ENCODE data around the gene FAM89B. TPM values are rescaled to one million over a fixed set of nuclear protein-coding genes. Genes with fewer than 3 reads are reported as not detected.
"Not testable (repeated sequence)": the region's sequence is repeated elsewhere in the genome, so short reads cannot be mapped to it uniquely, and the experiment has no call there.

Gene FAM89B
- total RNA-seq, 1 experiment from 2014 or later = 67.9 TPM

DNA sequence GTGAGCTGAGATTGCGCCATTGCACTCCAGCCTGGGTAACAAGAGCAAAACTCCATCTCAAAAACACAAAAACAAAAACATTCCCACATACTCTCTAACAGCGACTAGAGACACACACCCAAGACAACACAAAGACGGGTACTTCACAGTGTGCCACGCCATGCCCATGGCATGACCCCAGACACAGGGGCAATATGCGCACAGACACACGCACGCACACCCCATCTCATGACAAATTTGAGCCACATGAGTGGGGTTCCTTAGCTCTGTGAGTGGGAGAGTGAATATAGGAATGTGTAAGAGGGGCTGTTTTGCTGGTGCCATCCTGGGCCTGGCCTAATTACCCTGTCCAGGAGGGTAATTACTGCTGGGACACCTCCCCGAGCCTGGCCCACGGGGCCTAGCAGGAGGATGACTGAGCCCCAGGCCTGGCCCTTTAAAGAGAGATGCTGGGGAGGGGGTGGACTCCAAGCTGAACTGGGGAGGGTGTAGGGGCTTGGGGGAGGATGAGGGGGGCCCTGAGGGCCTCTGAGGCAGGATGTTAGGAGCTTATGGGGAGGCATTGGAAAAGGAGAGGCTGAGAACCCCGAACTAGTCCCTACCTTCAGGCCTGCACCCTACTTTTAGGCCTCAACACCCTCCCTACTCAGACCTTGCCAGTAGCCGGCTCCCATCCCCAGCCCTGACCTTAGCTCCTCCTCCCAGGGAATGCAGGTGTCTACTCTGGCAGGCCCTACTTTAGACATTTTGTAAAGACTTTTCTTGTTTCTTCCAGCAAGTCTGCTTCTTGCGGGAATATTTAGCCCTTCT lies 15.7 kb upstream of the FAM89B start:
- no peak for DNase-seq (ENCODE audit: low read depth)

DNA sequence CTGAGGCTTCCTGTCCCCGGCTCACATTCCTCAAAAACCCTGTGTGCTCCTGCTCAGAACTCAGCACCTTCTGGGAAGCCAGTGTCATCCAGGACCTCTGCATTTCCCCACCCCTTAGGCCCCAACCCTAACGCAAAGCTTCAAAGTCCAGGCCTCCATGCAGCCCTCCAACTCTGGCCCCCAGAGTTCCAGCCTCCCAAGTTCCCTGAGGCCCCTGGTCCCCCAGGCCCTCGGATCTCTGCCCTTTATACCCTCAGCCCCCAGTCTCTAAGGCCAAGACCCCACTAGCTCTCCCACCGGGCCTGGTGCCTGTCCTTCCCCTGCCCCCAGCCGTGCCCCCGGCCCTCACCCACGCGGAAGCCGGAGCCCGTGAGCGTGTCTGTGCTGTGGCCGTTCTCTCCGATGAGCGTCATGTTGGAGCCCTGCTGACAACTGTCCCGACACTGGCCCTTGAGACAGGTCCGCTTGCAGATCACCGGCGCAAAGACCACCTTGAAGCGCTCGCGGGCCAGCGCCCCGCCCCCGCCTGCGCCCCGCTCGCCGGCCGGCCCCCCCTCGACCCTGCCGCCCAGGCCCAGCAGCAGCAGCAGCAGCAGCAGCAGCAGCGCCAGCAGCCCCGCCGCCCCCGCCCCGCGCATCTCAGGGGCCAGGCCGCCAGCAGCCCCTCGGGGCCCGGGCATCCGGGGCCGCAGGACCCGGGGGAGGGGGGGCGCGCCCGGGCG lies 14.9 kb upstream of the FAM89B start:
- no peak for DNase-seq (ENCODE audit: low read depth)

- DNase-seq (ENCODE audit: low read depth) = peak; percentile 81
Measured at GRCh38 chr11:65558002-65558929, 14.1 kb upstream of the FAM89B start, which contains the start of gene LTBP3. LTBP3 (minus strand) TSS chr11:65558359; CDS start chr11:65557959, 400 bp downstream.

DNA sequence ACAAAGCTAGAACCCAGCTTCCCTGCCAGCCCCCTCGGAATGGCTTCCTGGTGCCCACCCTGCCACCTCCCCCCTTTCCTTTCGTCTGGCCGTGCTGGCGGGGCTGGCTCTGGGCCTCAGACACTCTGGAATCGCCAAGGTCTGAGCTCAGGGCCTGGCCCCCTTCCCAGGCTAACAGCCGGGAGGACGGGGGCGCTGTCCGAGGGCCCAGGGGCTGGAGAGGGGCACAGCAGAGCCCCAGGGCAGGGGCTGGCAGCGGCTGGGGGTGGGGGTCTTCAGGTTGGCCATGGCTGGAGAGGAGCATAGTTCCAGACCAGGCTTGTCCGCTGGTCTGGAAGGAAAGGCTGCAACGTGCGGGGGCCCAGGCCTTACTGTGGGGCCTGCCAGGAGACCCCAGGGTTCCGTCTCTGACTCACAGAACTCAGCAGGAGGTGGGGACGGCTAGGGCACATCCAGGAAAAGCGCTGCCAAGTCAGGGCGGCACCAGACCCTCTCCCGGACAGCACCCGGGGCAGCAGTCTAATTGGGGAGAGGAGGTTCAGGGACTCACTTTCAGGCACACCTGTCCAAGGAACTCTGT lies 13.3 kb upstream of the FAM89B start:
- no peak for DNase-seq (ENCODE audit: low read depth)

- DNase-seq (ENCODE audit: low read depth) = no peak
Measured at GRCh38 chr11:65559535-65559934, 12.8 kb upstream of the FAM89B start.

- DNase-seq (ENCODE audit: low read depth) = peak; percentile 79
Measured at GRCh38 chr11:65559951-65560537, 12.3 kb upstream of the FAM89B start.

GRCh38 chr11:65560555-65561418 lies 11.6 kb upstream of the FAM89B start:
- peak; percentile 67 for DNase-seq (ENCODE audit: low read depth)

- no peak for DNase-seq (ENCODE audit: low read depth)
Measured at GRCh38 chr11:65562020-65562419, 10.3 kb upstream of the FAM89B start.

DNA sequence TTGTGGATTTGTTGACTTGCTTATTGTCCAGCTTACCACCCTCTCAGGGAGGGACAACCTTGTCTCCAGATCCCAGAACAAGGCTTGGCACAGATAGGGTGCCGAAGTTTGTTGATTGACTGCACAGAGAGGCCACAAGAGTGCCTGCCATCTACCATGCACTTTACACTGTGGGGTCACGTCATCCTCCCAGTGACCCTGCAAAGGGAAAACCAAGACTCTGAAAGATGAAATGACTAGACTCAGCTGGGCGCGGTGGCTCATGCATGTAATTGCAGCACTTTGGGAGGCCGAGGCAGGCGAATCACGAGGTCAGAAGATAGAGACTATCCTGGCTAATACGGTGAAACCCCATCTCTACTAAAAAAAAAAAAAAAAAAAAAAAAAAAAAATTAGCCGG lies 9.6 kb upstream of the FAM89B start:
- no peak for DNase-seq (ENCODE audit: low read depth)

DNA sequence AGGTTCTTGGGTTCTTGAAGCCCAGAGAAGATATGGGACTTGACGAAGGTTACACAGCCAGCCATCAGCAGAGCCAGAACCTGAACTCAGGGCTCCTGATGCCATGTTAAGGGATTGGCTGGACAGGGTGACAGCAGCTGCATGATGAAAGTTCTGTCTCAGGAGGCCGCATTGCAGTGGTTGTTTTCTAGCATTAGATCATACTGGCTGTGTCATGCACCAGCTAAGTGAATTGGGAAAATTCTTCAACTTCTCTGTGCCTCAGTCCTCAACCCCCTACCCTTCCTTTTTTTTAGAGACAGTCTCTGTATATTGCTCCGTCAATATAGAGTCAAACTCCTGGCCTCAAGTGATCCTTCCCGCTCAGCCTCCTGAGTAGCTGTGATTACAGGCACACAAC lies 8.7 kb upstream of the FAM89B start:
- DNase-seq (ENCODE audit: low read depth) = no peak

DNA sequence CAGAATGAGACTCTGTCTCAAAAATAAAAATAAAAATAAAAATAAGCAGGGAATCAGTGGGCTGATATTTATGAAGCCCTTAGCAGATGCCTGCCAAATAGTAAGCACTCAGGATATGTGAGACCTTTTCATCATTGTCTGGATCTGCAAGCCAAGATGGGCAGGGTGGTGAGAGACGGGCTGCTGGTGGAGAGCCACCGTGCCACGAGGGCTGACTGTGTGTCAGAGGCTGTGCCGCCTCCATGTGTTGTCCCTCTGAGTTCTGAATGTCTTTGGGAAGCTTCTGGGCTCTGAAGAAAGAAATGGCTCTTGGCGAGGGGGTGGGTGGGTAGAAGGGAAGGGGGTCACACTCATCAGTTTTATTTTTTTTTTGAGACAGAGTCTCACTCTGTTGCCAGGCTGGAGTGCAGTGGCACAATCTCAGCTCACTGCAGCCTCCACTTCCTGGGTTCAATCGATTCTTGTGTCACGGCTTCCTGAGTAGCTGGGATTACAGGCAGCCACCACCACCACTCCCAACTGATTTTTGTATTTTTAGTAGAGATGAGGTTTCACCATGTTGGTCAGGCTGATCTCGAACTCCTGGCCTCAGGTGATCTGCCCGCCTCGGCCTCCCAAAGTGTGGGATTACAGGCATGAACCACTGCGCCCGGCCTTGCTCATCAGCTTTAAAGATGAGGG lies 7.3 kb upstream of the FAM89B start:
- not testable (repeated sequence) for DNase-seq (ENCODE audit: low read depth)

DNA sequence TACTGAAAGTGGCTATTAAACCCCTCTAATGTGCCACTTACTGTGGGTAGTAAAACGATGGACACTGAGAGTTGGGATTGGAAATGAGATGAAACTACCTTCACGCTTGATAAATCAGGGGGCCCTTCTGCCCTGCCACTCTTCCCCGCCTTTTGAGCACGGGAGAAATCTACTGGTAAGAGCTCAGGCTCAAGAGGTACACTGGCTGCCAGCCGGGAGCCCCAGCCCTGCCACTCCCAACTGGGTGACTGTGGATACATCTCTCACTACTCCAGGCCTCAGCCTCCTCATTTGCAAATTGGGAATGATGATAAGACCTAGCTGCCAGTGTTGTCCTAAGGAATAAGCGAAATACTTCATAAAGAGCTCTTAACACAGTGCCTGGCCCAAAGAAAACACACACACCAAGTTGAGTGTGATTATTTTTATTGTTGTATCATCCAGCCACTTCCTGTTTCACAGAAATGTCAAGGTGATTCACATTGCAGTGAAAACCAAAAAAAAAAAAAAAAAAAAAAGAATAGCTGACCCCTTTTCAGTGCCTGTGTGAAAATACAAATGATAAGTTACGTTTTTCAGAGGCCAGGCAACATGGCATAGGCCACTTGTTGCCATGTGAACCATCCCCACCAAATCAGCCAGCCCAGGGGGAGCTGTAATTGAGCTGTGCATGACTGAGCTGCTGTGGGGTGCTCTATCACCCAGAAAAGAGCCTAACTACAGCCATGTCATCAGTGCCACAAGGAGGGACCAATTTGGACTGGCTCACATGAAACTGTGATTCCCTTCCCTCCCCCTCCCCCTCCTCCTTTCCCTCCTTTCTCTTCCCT lies 6.5 kb upstream of the FAM89B start:
- no peak for DNase-seq (ENCODE audit: low read depth)

- DNase-seq (ENCODE audit: low read depth) = no peak
Measured at GRCh38 chr11:65569164-65569972, 3.0 kb upstream of the FAM89B start.

DNA sequence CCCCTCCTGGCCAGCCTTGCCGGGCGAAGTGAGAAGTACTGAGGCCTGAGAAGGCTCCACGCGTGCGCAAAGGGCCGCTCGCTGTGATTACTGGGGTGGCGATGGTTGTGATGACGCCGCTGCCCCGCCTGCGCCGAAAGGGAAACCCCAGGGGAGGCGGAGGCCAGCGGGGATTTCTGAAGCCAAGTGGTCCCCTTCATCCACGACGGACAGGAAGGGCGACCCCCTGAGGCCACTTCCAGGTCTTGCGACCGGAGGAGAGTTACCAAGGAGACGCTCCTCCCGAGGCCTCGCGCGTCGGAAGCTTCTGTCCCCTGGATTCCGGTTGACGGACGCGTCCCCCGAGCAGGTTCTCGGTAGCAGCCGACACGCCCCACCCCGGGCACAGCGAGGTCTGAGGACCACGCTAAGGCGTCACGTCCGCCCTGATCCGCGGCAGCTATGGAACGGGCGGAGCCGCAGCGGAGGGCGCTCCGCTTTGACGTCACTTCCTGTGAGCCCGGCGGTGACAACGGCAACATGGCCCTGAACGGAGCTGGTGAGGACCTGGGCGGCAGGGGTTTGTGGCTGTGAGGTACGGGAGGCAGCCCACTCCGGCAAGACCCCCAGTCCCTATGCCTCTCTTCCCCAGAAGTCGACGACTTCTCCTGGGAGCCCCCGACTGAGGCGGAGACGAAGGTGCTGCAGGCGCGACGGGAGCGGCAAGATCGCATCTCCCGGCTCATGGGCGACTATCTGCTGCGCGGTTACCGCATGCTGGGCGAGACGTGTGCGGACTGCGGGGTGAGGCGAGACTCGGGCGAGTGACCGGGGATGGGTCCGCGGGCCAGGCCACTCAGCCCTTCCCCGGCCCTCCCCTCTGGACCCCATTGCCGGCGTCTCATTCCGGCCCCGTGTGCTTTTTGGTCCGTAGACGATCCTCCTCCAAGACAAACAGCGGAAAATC lies 2.1 kb upstream of the FAM89B start, which contains the start of gene ZNRD2:
TSS of gene ZNRD2 (plus strand) at position 505 of the 946 bp plus-strand sequence. CDS start at position 520, 15 bp downstream.
- DNase-seq (ENCODE audit: low read depth) = peak; percentile 99

- no peak for DNase-seq (ENCODE audit: low read depth)
Measured at GRCh38 chr11:65571420-65571819, 918 bp upstream of the FAM89B start.

DNA sequence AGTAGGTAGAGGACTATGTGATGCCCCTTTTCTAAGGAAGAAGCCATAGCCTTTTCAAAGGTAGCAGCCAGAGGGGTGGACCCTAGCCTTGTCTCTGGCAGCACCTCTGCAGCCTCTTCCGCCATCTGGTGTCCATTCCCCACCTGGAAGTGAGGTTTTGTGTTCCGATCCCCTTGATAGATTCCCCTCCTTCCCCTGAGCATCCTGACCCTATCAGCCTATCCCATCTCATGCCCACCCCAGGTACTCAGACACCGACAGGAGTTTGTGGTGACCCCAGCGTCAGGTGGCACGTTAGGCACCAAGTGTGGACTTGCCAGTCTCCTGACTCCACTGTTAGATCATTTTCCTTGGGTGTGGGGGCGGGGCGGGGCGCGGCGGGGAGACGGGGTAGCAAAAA lies 398 bp upstream of the FAM89B start:
- no peak for DNase-seq (ENCODE audit: low read depth)

Measured in LHCN-M2 (cell line).